CD4-positive, alpha-beta T cell treated with Interferon gamma for 1 hour (primary cell): ENCODE measurements around the gene UBTD1.
"Not testable (repeated sequence)": the region's sequence is repeated elsewhere in the genome, so short reads cannot be mapped to it uniquely, and the experiment has no call there.

Experiments
- DNase-seq: peaks from one replicate; pipeline ENCODE4 v3.0.0-alpha.2; 2020

Gene UBTD1

DNA sequence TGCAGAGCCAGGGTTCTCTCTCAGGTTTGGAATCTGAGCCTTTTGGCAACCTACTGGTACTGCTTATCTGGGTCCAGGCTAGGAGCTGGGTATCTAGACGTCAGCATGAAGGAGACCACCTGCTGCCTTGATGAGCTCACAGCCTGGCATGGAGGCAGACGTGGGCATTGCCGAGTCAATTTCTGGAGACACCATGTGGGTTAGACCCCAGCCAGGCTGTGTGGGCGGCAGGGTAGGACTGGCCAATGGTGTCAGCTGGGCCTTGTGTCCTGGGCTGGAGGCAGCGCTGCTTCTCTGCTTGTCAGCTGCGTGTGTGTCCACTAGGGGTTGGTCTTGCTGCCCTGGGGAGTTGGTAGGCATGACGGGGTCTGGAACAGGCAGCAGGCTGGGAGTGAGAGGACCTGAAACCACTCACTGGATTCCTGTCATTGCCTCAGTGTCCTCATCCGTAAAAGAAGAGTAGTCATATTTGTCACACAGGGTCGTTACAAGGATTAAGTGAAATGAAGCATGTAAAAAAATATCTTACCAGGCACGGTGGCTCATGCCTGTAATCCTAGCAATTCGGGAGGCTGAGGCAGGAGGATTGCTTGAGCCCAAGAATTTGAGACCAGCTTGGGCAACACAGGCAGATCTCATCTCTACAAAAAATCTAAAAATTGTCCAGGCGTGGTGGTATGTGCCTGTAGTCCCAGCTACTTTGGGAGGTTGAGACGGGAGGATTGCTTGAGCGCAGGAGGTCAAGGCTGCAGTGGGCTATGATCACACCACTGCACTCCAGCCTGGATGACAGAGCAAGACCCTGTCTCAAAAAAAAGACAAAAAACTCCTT lies 42.2 kb downstream of the UBTD1 start:
- DNase-seq = no peak

DNA sequence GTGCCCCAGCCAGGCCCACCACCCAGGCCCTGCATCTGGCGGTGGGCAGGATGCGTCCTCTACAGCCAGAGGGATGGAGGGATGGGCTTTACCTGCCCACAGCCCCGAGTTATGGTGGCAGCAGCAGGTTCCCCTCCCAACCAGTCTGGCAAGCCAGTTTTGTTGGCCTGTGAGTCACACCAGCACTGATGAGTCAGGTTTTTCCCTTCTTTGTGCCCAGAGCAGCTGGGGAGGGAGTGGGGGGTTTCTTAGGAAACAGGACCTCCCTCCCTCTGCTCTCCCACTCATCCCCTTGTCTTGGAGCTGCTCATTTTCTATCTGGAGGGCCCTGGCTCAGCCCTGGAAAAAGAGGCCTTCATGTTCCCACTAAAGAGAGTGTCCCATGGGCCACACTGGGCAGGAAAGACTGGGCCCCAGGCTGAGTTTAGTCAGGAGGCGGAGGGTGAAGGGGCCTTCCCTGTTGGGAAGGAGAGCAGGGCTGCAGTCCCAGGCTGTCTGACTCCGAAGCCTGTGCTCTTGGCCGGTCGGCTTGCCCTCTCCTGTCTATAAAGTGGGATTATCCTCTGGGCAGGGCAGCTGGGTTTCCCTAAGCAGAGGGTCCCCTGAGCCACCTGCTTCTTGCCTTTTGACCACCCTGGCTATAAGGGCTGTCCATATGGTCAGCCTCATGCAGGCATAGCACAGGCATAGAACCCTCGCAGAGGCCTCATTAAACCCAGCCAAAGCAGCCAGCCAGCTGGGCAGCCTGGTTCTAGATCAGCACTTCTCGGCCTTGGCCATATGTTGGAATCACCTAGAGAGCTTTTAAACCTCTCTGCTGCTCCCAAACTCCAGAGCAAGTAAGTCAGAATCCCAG lies 43.7 kb downstream of the UBTD1 start:
- peak; percentile 37 for DNase-seq

DNA sequence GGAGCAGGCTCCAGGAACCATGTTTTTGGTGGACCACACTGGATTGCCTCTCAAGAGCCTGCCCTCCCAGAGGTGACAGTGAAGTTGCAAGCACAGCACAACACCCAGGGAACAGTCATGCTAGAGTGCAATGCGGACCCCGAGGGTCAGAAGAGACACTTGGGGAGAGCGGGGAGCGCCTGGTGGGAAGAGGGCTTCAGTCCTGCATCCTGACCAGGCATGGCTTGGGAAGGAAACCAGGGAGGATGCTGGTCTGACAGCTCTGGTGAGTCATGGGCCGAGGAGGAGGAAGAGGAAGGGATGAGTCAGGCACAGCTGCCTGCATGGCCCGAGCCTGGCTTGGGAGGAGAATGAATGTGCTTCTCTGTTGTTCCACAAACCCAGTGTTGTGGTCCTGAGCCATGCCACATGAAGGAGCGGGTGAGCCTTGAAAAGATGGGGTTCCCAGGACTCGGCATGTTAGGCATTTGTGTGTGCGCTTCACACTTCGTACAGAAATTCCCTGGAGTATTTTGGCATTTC lies 44.4 kb downstream of the UBTD1 start:
- DNase-seq = peak; percentile 60

DNA sequence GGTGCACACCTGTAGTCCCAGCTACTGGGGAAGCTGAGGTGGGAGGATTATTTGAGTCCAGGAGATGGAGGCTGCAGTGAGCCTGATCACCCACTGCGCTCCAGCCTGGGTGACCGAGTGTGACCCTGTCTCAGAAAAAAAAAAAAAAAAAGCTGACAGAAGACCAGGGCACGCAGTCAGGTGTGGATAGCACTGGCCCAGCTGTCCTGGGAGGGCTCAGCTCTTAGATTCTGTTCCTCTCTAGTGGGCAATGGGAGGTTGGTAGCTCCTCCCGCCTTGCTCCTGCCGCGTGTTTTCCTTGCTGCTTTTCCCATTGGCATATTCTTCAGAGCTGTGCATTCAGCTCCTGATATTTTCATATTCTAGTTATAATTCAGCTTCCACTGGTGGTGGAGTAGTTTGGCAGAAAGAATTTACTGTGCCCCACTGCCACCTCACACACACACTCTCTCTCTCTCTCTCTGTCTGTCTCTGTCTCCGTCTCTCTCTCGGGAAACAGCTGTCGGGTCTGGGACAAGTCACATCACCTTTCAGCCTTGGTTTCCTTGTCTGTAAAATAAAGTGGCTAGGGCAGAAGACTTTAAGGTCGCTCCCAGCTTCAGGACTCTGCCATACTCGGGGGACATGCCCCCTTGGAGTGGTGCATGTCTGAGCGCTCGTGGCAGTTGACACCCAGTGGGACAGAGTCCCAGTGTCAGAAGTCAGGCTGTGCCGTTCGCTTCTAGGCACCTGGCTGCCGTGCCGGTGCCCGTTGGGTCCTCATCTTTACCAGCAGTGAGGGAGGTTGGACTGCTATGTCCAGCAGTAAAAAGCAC lies 47.9 kb downstream of the UBTD1 start:
- DNase-seq = no peak

DNA sequence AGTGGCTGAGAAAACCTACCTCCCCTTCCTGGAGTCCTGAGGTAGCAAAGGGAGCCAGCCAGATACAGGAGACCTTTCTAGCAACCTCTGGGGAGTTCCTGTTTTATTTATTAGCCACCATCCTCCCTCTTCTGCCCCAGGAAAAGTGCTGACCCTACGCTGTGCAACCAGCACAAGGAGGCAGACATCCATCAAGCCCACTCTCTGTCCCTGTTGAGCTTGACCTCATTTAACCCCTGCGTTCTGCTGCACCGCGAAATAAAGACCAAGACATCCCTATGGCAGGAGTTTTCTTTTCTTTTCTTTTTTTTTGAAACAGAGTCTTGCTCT lies 48.5 kb downstream of the UBTD1 start:
- no peak for DNase-seq

DNA sequence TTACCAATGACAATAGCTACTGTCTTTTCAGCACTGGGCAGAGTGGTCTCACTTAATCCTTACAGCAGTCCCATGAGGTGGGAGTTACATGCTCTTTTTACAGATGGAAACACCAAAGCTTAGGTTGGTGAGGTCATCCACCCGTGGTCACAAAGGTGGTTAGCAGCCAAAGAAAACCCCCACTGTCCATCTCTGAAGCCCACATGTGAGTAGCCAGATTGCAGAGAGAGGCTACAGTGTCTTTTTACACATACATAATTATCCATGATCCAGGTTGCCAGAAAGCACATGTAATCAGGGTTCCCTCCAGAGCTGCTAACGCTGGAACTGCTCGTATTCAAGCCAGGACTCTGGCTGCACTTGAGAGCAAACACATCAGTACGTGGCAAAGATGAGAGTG lies 49.2 kb downstream of the UBTD1 start:
- DNase-seq = no peak

DNA sequence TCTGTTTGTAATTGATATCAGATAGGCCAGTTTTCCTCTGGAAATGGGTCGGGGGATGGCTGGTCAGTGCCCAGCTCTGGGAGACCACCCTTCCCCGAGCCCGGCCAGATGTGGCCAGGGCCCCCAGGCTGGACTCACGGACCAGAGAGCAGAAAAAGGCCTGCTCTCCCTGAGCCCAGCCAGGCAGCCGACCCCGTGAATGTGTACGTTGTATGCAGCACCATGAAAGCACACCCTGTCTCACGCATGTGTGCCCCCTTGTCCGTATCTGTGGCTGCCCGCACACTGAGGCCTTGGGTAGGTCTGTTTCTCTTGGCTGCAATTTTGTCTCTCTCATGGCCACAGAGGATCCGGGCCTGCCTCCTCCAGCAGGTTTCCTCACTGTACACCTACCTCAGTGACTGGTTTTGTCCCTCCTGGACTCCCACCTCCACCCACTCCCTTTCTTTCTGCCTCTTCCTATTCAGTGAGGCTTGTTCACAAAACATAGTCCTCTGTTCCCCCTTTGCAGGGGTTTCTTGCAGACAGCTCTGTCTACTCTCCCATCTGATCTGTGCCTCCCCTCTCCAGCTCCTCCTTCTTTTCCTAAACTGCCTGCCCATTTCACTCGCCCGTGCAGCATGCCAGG lies 50.2 kb downstream of the UBTD1 start:
- DNase-seq = no peak

DNA sequence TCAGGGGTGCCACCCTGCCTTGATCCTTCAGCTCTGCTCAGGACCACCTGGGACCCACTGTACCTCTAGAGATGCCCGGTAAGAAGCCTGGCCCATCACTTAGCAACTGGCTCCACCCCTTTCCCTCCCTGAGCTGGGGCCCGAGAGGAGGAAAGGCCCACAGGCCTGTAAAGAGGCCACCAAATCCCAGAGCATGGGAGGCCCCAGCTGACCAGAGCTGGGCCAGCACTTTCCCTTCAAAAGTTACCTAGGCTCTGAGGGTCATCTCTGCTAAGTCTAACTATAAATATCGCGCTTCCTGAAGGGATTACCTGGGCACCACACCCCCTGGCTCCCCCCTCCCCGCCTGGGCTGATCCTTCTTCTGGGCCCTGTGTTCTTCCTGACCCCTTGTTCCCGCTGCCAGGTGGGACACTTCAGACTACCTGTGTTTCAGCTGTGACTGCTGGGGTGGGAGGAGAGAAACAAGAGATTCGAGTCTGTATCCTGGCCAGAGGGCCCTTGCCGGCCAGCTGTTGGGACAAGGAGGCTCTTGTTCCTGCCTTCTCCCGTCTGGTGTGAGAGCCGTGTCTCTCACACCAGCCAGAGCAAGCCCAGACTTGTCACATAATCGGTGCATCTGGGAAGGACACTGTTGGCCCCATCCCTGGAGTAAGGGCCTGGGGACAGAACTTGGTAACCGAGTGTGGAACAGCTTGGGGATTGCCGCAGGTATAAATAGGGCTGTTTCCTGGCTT lies 51.0 kb downstream of the UBTD1 start:
- DNase-seq = no peak

DNA sequence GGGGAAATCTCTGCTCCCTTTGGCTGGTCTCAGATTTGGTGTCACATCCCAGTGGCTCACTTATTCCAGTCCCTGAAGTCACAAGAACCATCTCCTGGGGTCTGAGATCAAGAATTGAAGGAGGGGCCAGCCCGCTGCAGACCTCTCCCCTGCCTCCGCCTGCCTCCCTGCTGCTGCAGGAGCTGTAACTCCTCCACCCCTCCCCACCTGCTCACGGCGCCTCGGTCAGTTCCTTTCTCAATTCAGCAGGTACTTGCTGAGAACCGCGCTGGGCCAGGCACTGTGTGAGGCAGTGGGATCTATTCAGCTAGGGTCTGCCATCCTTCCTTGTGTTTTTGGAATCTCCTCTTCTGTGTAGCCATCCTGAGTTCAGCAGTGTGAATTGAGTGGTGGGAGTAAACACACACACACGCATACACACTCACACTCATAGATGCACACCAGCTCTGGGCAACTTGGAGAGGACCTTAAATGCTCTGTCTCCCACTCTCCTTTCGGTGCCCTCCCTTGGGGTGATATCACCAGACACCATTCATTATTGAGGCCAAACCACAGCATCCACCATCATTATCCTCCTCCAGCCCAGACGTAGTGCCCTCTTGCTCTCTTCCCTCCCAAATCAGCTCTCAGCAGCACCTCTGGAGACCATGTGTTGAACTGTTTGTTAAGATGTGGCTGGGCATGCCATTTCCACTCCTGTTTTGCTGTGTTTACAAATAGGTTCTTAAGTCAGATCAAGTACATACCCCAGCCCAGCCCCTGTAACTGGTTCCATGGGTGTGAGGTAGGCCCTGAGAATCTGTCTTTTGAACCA lies 51.8 kb downstream of the UBTD1 start:
- no peak for DNase-seq

DNA sequence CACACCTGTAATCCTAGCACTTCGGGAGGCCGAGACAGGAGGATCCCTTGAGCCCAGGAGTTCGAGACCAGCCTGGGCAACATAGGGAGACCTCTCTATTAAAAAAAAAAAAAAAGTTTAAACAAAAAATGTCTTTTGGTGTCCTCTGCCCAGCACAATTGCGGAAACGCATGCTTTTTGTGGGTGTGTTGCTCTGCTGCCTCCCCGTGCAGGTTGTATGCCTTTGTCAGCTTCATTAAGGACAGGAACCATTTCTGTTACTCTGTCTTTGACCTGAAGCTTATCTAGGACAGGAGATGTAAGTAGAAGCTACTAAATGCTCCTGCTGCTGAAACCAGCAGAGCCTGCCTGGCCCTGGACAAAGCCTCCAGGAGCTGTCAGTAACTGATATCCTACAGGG lies 52.5 kb downstream of the UBTD1 start:
- no peak for DNase-seq

DNA sequence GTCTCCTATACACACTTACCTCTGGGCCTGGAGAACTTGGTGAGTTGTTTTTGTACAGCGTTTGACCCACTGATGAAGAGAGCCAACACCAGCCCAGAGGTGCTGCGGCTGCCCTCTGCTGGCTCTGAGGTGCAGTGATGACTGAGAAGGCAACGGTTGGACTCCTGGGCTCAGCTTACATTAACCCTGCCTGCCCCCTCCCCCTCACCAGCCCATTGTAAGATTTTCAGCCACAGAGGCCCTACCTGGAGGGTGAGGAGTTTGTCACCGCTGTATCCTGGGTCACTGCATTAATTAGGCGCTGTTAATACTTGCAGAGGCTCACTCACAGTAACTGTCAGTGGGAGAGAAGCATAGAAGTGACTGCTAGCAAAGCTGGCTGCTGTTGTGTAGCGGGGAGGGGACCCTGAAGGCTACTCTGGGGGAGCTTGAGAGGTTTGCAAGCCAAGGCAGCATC lies 54.9 kb downstream of the UBTD1 start:
- peak; percentile 51 for DNase-seq

DNA sequence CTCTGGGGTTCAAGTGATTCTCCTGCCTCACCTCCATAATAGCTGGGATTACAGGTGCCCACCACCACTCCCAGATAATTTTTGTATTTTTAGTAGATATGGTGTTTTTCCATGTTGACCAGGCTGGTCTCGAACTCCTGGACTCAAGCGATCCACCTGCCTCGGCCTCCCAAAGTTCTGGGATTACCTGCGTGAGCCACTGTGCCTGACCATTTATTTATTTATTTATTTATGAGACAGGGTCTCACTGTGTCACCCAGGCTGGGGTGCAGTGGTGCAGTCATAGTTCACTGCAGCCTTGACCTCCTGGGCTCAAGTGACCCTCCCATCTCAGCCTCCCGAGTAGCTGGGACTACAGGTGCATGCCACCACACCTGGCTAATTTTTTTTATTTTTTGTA lies 55.6 kb downstream of the UBTD1 start:
- not testable (repeated sequence) for DNase-seq

DNA sequence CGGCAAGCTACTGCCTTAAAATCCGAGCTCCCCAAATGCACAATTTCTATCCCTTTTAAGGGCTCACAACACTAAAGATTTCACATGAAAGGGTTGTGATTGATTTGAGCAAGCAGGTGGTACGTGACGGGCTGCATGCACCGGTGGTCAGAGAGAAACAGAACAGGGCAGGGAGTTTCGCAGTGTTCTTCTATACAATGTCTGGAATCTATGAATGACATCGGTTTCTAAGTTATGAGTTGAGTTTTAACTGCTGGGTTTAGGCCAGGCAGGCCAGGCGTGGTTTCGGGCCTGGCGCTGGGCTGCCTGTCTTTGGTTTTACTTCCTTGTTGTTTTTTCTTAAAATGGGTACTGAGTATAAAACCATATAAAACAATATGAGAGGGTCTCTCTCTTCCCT lies 56.8 kb downstream of the UBTD1 start:
- not testable (repeated sequence) for DNase-seq

DNA sequence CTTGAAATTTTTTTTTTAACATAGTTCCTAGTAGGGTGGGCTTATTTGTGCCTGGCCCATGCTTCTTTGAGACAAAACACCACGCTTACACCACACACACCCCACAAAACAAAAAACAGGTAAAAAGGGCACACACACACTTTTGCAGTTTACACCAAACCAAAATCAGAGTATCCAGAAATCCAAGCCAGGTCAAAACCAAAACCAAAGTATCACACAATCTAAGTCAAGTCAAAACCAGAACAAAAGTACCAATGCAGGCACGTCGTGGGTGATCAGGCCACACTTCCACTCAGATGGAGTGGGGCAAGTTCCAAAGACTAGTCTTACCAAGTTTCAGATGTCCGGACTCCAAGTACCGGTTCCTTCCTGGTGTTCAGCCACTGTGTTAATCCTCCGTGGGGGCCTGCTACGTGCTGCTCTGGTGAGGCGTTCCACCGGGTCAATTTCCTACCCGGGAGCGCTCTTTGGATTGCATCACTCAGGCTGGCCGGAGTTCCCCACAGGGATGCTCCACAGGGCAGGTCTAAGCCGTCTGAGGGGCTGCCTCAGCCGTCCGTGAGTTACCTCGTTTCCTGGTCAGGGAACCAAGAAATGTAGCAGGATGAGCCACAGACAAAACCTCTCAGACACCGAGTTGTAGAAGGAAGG lies 62.1 kb downstream of the UBTD1 start:
- not testable (repeated sequence) for DNase-seq

DNA sequence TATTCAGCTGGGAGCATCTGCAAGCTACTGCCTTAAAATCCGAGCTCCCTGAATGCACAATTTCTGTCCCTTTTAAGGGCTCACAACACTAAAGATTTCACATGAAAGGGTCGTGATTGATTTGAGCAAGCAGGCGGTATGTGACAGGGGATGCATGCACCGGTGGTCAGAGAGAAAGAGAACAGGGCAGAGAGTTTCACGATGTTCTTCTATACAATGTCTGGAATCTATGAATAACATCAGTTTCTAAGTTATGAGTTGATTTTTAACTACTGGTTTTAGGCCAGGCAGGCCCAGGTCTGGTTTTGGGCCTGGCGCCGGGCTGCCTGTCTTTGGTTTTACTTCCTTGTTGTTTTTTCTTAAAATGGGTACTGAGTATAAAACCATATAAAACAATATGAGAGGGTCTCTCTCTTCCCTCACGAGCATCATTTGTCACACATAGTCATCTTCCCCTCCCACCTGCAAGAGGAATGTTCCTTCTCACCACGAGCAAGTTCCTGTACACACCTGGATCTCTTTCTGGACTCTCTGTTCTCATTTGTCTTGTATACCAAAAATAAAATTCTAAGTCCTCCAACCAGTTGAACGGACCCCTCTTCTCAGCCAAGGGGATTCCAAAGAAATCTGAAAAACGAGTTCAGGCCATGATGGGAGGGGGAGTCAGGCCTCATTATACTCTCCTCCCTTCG lies 62.8 kb downstream of the UBTD1 start:
- DNase-seq = not testable (repeated sequence)

DNA sequence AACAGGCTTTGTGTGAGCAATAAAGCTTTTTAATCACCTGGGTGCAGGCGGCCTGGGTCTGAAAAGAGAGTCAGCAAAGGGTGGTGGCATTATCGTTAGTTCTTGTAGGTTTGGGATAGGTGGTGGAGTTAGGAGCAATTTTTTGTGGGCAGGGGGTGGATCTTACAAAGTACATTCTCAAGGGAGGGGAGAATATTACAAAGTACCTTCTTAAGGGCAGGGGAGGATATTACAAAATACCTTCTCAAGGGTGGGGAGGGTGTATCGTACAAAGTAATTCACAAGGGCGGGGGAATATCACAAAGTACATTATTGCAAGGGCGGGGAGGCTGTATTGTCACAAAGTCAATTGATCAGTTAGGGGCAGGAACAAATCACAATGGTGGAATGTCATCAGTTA lies 63.6 kb downstream of the UBTD1 start:
- DNase-seq = not testable (repeated sequence)

DNA sequence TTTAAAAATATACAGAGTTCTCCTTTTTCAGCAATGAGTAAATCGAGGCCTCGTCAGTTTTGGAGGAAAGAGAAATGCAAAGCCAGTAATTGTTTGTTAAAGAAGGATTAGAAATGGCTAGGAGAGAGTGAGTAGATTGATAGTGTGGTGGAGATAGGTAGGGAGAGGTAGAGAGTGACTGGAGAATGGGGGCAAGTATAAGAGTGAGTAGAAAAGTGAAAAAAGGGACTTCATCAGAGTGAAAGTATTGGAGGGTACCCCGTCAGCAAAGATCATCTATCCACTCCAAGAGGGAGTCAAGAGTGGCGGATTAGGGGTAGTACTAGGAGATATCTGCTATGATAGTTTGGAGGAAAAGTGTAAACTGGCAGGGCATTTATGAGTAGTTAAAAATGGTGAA lies 64.6 kb downstream of the UBTD1 start:
- DNase-seq = no peak

DNA sequence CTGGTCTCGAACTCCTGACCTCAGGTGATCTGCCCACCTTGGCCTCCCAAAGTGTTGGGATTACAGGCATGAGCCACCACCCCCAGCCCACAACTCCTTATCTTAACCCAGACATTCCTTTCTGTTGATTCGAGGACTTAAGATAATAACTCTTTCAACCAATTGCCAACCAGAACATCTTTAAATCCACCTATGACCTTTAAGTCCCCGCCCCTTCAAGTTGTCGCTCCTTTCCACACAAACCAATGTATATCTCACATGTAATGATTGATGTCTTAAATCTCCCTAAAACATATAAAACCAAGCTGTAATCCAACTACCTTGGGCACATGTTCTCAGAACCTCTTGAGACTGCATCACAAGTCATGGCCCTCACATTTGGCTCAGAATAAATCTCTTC lies 66.1 kb downstream of the UBTD1 start:
- DNase-seq = no peak

DNA sequence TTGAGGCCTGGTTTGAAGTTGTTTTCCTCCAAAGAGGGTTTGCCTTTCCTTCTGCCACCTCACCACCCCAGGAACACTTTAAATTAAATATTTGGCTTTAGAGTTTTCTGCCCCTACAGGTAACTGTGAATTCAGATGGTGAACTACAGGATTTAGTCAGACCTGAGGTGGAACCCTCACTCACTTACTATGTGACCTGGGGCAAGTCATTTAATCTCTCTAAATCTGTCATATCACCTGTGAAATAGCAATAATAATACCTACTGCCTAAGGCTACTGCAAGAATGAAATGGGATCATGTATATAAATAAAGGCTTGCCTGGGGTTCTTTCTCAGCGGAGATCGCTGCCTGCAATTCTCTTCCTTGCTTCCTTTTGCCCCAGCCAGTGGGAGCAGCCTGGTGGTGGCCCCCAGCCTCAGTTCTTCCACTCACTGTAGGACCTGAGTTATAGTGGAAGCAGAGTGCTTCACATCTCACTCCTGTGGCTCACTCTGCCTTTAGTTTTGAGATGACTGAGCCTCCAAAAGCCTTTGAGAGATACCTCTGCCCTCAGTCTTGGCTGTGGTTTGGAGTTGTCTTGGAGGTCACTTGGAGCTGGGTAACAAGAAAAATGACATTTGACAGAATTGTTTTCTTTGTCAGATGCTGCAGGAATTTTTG lies 67.7 kb downstream of the UBTD1 start:
- no peak for DNase-seq
